Measurements from ENCODE around the gene ZDHHC17.

DNA sequence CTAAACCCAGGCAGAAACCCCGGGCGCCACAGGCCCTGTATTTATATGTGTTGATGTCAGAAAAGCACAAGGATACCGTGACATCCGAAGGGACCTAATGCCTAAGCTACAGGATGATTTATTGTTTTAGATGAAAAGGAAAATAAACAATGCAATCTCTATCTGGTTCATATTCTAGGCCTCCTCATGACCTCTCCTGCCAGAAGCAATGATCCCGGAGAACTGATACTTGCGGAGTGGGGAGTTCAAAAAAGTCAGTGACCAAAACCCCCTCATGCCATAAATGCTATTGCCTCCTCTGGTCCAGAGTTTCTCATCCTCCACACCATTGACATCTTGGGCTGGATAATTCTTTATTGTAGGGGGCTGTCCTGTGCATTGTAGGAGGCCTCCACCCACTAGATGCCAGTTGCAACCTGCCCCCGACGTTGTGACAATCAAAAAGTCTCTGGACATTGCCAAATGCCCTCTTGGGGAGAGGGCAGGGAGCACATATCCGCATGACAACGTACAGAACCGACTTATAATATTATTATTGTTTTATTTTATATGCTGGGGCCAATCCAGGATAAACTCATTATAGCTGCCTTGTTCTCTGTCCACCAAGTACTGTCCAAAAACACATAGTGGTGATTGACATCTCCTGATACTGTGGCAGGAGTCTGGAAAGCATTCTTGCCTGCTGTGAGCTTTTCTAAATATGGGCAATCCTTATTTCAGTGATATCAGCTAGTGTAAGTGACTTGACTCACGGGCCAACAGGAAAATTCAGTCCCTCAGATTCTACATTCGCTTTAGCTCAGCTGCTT is 116.0 kb downstream of the ZDHHC17 start:
- TF ChIP-seq GATA2 (IDR thresholded peaks at IDR 0.05; ENCODE audit: low read depth, low read length): no peak
- no peak for TF ChIP-seq GATA3 (IDR thresholded peaks at IDR 0.05; ENCODE audit: low read depth, low read length)

All from SH-SY5Y (cell line).